ENCODE data around the gene IL1RAPL1.

The IL1RAPL1 gene

GRCh38 chrX:29665532-29665931, 1078.3 kb downstream of the IL1RAPL1 start:
- no peak for DNase-seq

DNA sequence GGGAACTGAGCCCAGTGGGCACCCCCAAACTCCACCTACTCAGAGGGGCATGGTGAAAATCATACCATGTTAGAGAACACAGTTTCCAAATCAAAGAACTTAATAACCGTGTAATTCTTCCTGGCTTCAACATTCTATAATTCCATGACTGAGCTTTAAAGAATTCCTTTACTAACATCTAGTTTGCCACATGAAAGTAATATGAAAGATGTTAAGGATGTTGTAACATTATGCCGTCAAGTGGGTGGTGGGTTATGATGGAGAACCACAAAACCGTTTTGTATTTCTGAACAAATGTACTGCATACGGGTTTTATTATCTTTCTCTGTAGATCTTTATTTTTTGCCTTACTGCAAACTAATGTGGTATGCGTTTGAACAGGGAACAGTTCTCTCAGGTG, 1079.1 kb downstream of the IL1RAPL1 start:
- no peak for DNase-seq

GRCh38 chrX:29671421-29671820, 1084.2 kb downstream of the IL1RAPL1 start:
- DNase-seq = no peak

GRCh38 chrX:29687687-29688086, 1100.4 kb downstream of the IL1RAPL1 start:
- DNase-seq = no peak

DNA sequence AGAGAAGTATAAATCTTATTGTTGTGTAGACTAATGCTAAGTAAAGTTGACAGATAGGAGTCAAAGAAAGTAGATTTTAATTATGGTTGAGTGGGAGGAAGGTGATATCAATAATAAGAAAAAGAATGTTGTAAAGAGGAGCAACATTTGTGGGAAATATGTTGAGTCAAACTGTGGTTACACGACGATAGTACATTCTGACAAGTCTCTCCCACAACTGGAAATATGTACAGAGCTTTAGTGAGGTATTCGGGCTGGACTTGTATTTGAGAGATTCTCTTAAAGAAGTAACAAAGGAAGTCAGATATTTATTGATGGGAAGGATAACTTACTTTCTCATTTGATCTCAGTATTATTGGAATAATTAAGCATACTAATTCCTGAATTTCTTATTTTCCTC, 1102.8 kb downstream of the IL1RAPL1 start:
- no peak for DNase-seq

DNA sequence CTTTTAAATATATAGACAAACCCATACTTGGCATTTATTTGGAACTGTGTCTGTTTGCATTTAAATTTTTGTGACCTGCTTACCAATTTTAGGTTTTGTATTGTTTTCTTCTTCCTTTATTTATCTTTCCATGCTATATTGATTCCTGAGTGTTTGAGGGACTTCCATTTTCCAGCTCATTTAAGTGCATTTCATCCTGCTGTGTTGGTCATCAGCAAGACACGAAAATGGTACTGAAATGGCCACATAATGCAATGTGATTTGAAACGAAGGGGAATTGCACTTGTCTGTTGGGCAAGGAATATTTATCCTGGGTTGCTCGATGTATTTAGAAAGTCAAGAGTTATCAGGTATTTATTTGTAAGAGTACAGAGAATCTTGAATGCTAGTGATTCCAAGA, 1103.8 kb downstream of the IL1RAPL1 start:
- DNase-seq = no peak

DNA sequence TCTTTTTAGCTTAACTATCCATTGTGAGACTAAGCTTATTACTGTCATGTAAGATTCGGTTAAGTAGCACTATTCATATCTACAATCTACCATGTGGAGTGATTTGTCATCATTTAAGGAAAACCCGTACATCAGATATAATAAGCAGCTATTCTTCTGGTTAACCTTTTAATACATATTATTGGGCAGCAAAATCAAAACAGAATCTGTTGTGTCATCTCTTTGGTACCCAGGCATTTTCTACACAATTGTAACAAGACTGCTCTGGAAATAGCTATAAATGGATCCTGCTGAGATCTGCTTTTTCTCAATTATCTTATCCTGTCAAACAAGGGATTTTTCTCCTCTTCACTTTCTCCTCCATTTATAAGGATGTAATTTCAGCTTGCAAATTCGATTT, 1106.7 kb downstream of the IL1RAPL1 start:
- DNase-seq = no peak

DNA sequence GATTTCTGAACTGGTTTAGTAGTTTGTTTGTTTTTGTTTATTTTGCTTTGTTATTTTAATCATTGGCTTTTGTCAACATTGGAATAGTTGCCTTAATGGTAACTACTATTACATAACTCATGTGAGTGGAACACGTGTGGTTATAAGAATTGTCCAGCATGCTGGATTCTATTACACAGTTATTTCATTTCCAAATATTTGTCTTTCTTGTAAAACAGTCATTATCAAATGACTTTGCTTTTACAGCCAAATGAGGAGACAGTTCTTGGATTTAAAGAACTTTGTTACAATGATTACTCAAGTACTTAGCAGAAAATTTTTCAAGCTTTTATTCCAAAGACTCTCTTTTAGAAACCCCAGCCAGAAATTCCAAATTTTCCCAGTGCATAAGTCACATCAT, 1112.0 kb downstream of the IL1RAPL1 start:
- DNase-seq = no peak

GRCh38 chrX:29707088-29707487, 1119.8 kb downstream of the IL1RAPL1 start:
- no peak for DNase-seq

- DNase-seq = no peak
These were observed 1133.9 kb downstream of the IL1RAPL1 start for GRCh38 chrX:29721152-29721551.

- DNase-seq = no peak
These were observed 1137.1 kb downstream of the IL1RAPL1 start for GRCh38 chrX:29724316-29724715.

GRCh38 chrX:29726811-29727210, 1139.6 kb downstream of the IL1RAPL1 start:
- no peak for DNase-seq

DNA sequence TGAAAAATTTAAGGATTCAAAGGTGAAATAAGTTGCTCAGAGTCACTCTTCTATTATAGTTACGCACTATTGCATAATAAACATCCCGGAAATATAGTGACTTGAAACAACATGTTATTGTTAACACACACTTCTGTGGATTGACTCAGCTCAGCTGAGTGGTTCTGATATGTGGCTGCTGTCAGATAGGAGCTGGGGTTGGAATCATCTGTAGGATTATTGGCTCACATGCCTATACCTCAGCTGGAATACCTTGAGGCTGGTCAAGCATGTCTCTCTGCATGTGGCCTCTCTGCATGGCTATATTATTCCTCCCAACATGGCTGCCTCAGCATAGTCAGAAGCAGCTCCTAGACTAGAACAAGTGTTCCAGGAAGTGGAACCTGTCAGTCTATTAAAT, 1141.4 kb downstream of the IL1RAPL1 start:
- no peak for DNase-seq

GRCh38 chrX:29744966-29745365, 1157.7 kb downstream of the IL1RAPL1 start:
- DNase-seq = no peak

- DNase-seq = no peak
These were observed 1159.1 kb downstream of the IL1RAPL1 start for GRCh38 chrX:29746326-29746725.

GRCh38 chrX:29762006-29762405, 1174.8 kb downstream of the IL1RAPL1 start:
- DNase-seq = no peak

DNA sequence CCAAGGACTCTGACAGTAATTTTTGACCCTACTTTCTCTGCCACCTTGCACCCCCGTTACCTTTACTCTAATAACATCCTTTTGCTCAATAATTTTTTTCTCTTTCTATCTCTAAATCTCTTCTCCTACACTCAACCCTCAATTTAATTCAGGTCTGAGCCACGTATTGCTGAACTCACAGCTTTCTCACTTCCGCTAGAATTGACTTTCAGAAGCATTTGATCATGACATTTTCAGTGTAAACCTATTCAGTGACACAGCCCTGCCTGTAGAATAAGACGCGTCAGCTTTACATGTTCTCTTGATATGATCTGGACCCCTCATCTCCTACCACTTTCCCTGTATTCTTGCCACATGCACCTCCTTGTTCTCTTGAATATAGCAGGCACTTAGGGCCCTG, 1188.6 kb downstream of the IL1RAPL1 start:
- no peak for DNase-seq

GRCh38 chrX:29787656-29788055, 1200.4 kb downstream of the IL1RAPL1 start:
- no peak for DNase-seq

- no peak for DNase-seq
These were observed 1201.9 kb downstream of the IL1RAPL1 start for GRCh38 chrX:29788991-29789699.

- DNase-seq = no peak
These were observed 1205.1 kb downstream of the IL1RAPL1 start for GRCh38 chrX:29792335-29792734.

GRCh38 chrX:29797156-29797555, 1209.9 kb downstream of the IL1RAPL1 start:
- no peak for DNase-seq

DNA sequence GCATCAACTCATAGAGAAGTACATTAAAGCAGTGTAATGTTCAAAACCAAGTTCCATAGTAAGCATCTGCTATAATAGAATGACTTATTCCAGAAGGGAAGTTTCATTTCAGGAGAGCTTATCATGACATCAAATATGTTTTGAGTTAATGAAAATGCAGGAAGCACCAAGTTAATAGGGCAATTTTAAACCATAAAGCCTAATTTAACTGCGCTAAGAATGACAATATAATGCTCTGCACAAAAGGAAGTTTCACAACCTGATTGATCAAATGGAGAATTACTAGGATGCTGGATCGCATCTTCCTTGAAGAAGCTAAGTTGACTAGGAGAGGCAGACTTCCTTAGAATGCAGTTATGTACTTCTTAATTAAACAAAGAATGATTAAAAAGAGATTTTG, 1211.2 kb downstream of the IL1RAPL1 start:
- no peak for DNase-seq

- no peak for DNase-seq
These were observed 1225.9 kb downstream of the IL1RAPL1 start for GRCh38 chrX:29813174-29813573.

DNA sequence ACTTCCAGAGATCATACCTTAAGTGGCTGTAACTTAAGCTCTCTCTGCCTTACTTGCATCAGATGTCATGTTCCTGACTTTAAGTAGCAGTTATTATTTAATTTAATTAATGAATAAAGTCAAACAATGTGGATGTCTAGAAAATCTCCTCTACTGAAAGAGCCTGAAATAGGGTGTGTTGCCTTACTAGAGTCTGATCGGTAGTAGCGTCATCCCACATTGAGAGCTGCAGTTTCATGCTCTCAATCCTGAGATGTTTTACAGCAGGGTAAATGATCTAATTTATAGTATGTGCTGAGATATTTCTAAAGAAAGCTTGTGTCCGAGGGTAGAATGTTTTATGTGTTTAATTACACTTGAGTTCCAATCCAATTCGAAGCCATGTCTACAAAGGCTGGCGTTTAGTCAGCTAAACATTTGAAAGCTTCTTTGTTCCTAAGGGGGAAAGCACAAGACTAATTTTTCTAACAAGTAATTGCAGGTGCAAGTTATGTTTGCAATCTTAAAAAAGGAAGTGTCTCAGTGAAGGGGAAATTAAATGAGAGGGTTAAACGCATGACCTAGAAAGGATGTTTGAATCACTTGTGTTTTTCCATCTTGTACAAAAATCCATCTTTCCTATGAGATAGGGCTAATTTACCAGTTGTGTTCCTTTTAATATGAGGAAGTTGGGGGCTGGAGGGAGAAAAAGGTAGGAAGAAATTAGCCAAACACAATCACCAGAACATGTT, 1237.1 kb downstream of the IL1RAPL1 start:
- DNase-seq = no peak

- DNase-seq = no peak
These were observed 1239.5 kb downstream of the IL1RAPL1 start for GRCh38 chrX:29826742-29827141.
